ENCODE data around the gene NOL7.
A peak's percentile ranks its signal among the peaks of the same experiment; 100 is the strongest.

The NOL7 gene

GRCh38 chr6:13633343-13633742 is 18.2 kb downstream of the NOL7 start:
- Histone ChIP-seq H3K4me3 (ENCODE audit: low read length) (no peak overlapping the region), H3K27me3 (ENCODE audit: insufficient read depth, low read length) (no peaks in the 10 kb centered on the region), H3K4me1 (ENCODE audit: insufficient read depth, low read length) (peaks cover 23% of the 10 kb centered on the region; the same call in 1 of the 2 replicates), H3K9me3 (ENCODE audit: insufficient read depth, low read depth, low read length) (no peaks in the 10 kb centered on the region), H3K27ac (ENCODE audit: low read length) (no peak overlapping the region), H3K36me3 (ENCODE audit: insufficient read depth, low read depth, low read length) (peaks cover 52% of the 10 kb centered on the region), H3K9ac (ENCODE audit: low read depth, low read length) (no peak overlapping the region)

- peaks cover 25% of the 10 kb centered on the region; the same call in 1 of the 2 replicates for H3K4me1 ChIP-seq (ENCODE audit: insufficient read depth, low read length)
- H3K9ac ChIP-seq (ENCODE audit: low read depth, low read length) = peak overlapping the region; percentile 54; the same call in 1 of the 2 replicates
- no peaks in the 10 kb centered on the region for H3K9me3 ChIP-seq (ENCODE audit: insufficient read depth, low read depth, low read length)
- H3K27me3 ChIP-seq (ENCODE audit: insufficient read depth, low read length) = no peaks in the 10 kb centered on the region
- peak overlapping the region; percentile 90 for H3K27ac ChIP-seq (ENCODE audit: low read length)
- peaks cover 47% of the 10 kb centered on the region for H3K36me3 ChIP-seq (ENCODE audit: insufficient read depth, low read depth, low read length)
- H3K4me3 ChIP-seq (ENCODE audit: low read length) = peak overlapping the region; percentile 12
Measured at GRCh38 chr6:13635948-13636658, 21.0 kb downstream of the NOL7 start.

GRCh38 chr6:13638014-13638413 is 22.9 kb downstream of the NOL7 start:
- Histone ChIP-seq H3K9ac (ENCODE audit: low read depth, low read length) (no peak overlapping the region), H3K4me3 (ENCODE audit: low read length) (no peak overlapping the region), H3K4me1 (ENCODE audit: insufficient read depth, low read length) (peaks cover 25% of the 10 kb centered on the region; the same call in 1 of the 2 replicates), H3K36me3 (ENCODE audit: insufficient read depth, low read depth, low read length) (peaks cover 33% of the 10 kb centered on the region), H3K27me3 (ENCODE audit: insufficient read depth, low read length) (no peaks in the 10 kb centered on the region), H3K9me3 (ENCODE audit: insufficient read depth, low read depth, low read length) (no peaks in the 10 kb centered on the region), H3K27ac (ENCODE audit: low read length) (no peak overlapping the region)

- Histone ChIP-seq H3K4me1 (ENCODE audit: insufficient read depth, low read length) (peaks cover 25% of the 10 kb centered on the region; the same call in 1 of the 2 replicates), H3K27ac (ENCODE audit: low read length) (no peak overlapping the region), H3K27me3 (ENCODE audit: insufficient read depth, low read length) (no peaks in the 10 kb centered on the region), H3K4me3 (ENCODE audit: low read length) (no peak overlapping the region), H3K9ac (ENCODE audit: low read depth, low read length) (no peak overlapping the region), H3K36me3 (ENCODE audit: insufficient read depth, low read depth, low read length) (peaks cover 37% of the 10 kb centered on the region), H3K9me3 (ENCODE audit: insufficient read depth, low read depth, low read length) (no peaks in the 10 kb centered on the region)
Measured at GRCh38 chr6:13638626-13639025, 23.5 kb downstream of the NOL7 start.

GRCh38 chr6:13641315-13641714 is 26.2 kb downstream of the NOL7 start:
- Histone ChIP-seq H3K27ac (ENCODE audit: low read length) (no peak overlapping the region), H3K9ac (ENCODE audit: low read depth, low read length) (no peak overlapping the region), H3K36me3 (ENCODE audit: insufficient read depth, low read depth, low read length) (peaks cover 42% of the 10 kb centered on the region), H3K27me3 (ENCODE audit: insufficient read depth, low read length) (no peaks in the 10 kb centered on the region), H3K4me1 (ENCODE audit: insufficient read depth, low read length) (peaks cover 18% of the 10 kb centered on the region; the same call in 1 of the 2 replicates), H3K9me3 (ENCODE audit: insufficient read depth, low read depth, low read length) (no peaks in the 10 kb centered on the region), H3K4me3 (ENCODE audit: low read length) (no peak overlapping the region)

- H3K36me3 ChIP-seq (ENCODE audit: insufficient read depth, low read depth, low read length) = peaks cover 29% of the 10 kb centered on the region
Measured at GRCh38 chr6:13643125-13643524, 28.0 kb downstream of the NOL7 start.

GRCh38 chr6:13648850-13649249 is 33.7 kb downstream of the NOL7 start:
- Histone ChIP-seq H3K27me3 (ENCODE audit: insufficient read depth, low read length) (no peaks in the 10 kb centered on the region), H3K36me3 (ENCODE audit: insufficient read depth, low read depth, low read length) (peaks cover 11% of the 10 kb centered on the region; the same call in 1 of the 2 replicates), H3K4me1 (ENCODE audit: insufficient read depth, low read length) (no peaks in the 10 kb centered on the region), H3K9ac (ENCODE audit: low read depth, low read length) (no peak overlapping the region), H3K9me3 (ENCODE audit: insufficient read depth, low read depth, low read length) (no peaks in the 10 kb centered on the region), H3K27ac (ENCODE audit: low read length) (no peak overlapping the region), H3K4me3 (ENCODE audit: low read length) (no peak overlapping the region)

More at GRCh38 chr6:13643125-13643524, 28.0 kb downstream of the NOL7 start:
- Histone ChIP-seq H3K9me3 (ENCODE audit: insufficient read depth, low read depth, low read length) (no peaks in the 10 kb centered on the region), H3K9ac (ENCODE audit: low read depth, low read length) (no peak overlapping the region), H3K4me3 (ENCODE audit: low read length) (no peak overlapping the region), H3K27me3 (ENCODE audit: insufficient read depth, low read length) (no peaks in the 10 kb centered on the region), H3K27ac (ENCODE audit: low read length) (no peak overlapping the region), H3K4me1 (ENCODE audit: insufficient read depth, low read length) (peaks cover 4% of the 10 kb centered on the region; the same call in 1 of the 2 replicates)

GRCh38 chr6:13649393-13649792 is 34.3 kb downstream of the NOL7 start:
- no peaks in the 10 kb centered on the region for H3K4me1 ChIP-seq (ENCODE audit: insufficient read depth, low read length)
- H3K27me3 ChIP-seq (ENCODE audit: insufficient read depth, low read length) = no peaks in the 10 kb centered on the region
- peaks cover 6% of the 10 kb centered on the region; the same call in 1 of the 2 replicates for H3K36me3 ChIP-seq (ENCODE audit: insufficient read depth, low read depth, low read length)
- no peak overlapping the region for H3K27ac ChIP-seq (ENCODE audit: low read length)
- H3K9ac ChIP-seq (ENCODE audit: low read depth, low read length) = no peak overlapping the region
- no peaks in the 10 kb centered on the region for H3K9me3 ChIP-seq (ENCODE audit: insufficient read depth, low read depth, low read length)
- H3K4me3 ChIP-seq (ENCODE audit: low read length) = no peak overlapping the region

GRCh38 chr6:13653296-13653695 is 38.2 kb downstream of the NOL7 start:
- Histone ChIP-seq H3K27ac (ENCODE audit: low read length) (no peak overlapping the region), H3K9ac (ENCODE audit: low read depth, low read length) (no peak overlapping the region), H3K9me3 (ENCODE audit: insufficient read depth, low read depth, low read length) (no peaks in the 10 kb centered on the region), H3K4me1 (ENCODE audit: insufficient read depth, low read length) (peaks cover 4% of the 10 kb centered on the region; the same call in 1 of the 2 replicates), H3K27me3 (ENCODE audit: insufficient read depth, low read length) (no peaks in the 10 kb centered on the region), H3K36me3 (ENCODE audit: insufficient read depth, low read depth, low read length) (peaks cover 7% of the 10 kb centered on the region; the same call in 1 of the 2 replicates), H3K4me3 (ENCODE audit: low read length) (no peak overlapping the region)

- H3K27ac ChIP-seq (ENCODE audit: low read length) = no peak overlapping the region
- no peak overlapping the region for H3K9ac ChIP-seq (ENCODE audit: low read depth, low read length)
- H3K4me3 ChIP-seq (ENCODE audit: low read length) = no peak overlapping the region
- peaks cover 7% of the 10 kb centered on the region; the same call in 1 of the 2 replicates for H3K36me3 ChIP-seq (ENCODE audit: insufficient read depth, low read depth, low read length)
- no peaks in the 10 kb centered on the region for H3K9me3 ChIP-seq (ENCODE audit: insufficient read depth, low read depth, low read length)
- peaks cover 4% of the 10 kb centered on the region; the same call in 1 of the 2 replicates for H3K4me1 ChIP-seq (ENCODE audit: insufficient read depth, low read length)
- no peaks in the 10 kb centered on the region for H3K27me3 ChIP-seq (ENCODE audit: insufficient read depth, low read length)
Measured at GRCh38 chr6:13654496-13654895, 39.4 kb downstream of the NOL7 start.

GRCh38 chr6:13655700-13656099 is 40.6 kb downstream of the NOL7 start:
- H3K4me3 ChIP-seq (ENCODE audit: low read length) = no peak overlapping the region
- no peak overlapping the region for H3K9ac ChIP-seq (ENCODE audit: low read depth, low read length)
- no peak overlapping the region for H3K27ac ChIP-seq (ENCODE audit: low read length)
- H3K4me1 ChIP-seq (ENCODE audit: insufficient read depth, low read length) = peaks cover 4% of the 10 kb centered on the region; the same call in 1 of the 2 replicates
- H3K36me3 ChIP-seq (ENCODE audit: insufficient read depth, low read depth, low read length) = peaks cover 7% of the 10 kb centered on the region; the same call in 1 of the 2 replicates
- no peaks in the 10 kb centered on the region for H3K27me3 ChIP-seq (ENCODE audit: insufficient read depth, low read length)
- no peaks in the 10 kb centered on the region for H3K9me3 ChIP-seq (ENCODE audit: insufficient read depth, low read depth, low read length)

- no peak overlapping the region for H3K9ac ChIP-seq (ENCODE audit: low read depth, low read length)
- no peak overlapping the region for H3K27ac ChIP-seq (ENCODE audit: low read length)
- H3K36me3 ChIP-seq (ENCODE audit: insufficient read depth, low read depth, low read length) = no peaks in the 10 kb centered on the region
- H3K9me3 ChIP-seq (ENCODE audit: insufficient read depth, low read depth, low read length) = no peaks in the 10 kb centered on the region
- peaks cover 19% of the 10 kb centered on the region; the same call in 1 of the 2 replicates for H3K4me1 ChIP-seq (ENCODE audit: insufficient read depth, low read length)
- H3K4me3 ChIP-seq (ENCODE audit: low read length) = no peak overlapping the region
- H3K27me3 ChIP-seq (ENCODE audit: insufficient read depth, low read length) = no peaks in the 10 kb centered on the region
Measured at GRCh38 chr6:13660273-13660672, 45.1 kb downstream of the NOL7 start.
